ENCODE data around the gene MMP2. TPM values are rescaled to one million over a fixed set of nuclear protein-coding genes. Genes with fewer than 3 reads are reported as not detected.

MMP2 gene
- total RNA-seq, 1 experiment from 2014 or later: 405 TPM

DNA sequence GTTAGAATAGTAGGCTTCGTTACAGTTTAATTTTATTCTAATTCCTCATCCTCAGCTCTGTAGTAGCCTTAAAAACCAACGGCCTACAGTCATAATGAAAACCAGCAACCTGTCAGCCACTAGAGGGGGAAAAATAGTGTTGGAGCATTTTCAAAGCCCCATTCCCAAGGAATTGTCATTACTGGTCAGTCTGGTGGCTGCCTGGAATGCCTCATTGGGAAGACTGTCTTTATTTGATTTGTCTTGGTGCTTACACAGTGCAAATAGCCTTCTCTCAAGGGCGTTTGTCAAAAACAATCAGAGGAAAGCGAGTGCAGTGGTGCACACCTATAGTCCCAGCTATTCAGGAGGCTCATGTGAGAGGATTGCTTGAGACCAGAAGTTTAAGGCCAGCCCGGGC, 34.6 kb downstream of the MMP2 start:
- no peak for DNase-seq (ENCODE audit: low read depth)

DNA sequence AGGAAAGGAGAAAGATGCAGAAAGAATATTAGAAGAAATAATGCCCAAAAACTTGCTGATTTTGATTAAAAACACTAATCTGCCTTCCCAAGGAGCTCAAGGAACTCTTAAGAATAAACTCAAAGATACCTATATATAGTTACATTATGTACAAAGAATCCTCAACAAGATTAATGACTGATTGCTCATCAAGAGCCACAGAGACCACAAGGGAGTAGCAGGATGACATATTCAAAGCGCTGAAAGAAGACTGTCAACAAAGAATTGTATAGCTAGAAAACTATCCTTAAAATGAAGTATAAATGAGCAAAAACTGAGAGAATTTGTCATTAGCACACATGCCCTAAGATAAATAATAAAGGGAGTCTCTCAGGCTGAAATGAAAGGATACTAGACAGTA, 36.1 kb downstream of the MMP2 start:
- no peak for DNase-seq (ENCODE audit: low read depth)

DNA sequence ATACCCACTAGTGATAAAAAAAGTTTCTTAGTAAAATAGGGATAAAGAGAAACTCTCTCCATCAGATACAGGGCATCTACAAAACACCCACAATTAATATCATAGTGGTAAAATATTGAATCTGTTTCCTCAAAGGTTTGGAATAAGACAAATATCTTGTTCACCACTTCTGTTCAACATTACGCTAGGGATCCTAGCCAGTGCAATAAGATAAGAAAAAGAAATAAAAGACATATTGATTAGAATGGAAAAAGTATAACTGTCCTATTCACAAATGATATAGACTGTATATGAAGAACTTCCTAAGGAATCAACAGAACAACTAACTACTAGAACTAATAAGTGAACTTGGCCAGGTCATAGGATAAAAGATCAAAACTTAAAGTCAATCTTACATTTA, 42.8 kb downstream of the MMP2 start:
- DNase-seq (ENCODE audit: low read depth): no peak

GRCh38 chr16:55526441-55526840, 47.4 kb downstream of the MMP2 start:
- DNase-seq (ENCODE audit: low read depth): no peak

- no peak for DNase-seq (ENCODE audit: low read depth)
Measured at GRCh38 chr16:55527885-55528284, 48.9 kb downstream of the MMP2 start.

DNA sequence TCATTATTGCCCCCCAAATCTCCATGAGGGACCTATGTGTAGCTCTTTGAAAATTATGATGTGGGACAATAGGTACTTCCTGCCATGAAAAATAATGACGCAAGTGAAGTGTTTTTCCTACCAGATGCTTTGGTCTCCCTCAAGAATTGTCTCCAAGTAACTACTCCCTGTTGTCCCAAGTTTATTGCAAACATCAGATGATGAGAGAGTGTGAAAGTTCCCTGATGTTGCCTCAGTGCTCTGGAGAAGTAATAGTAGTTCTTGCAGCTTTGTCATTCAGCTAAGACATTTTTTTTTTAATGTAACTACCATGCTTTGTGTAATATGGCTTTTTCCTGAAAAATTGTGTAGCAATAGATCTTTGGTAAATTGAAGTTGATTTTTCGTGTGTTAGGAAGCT, 50.0 kb downstream of the MMP2 start:
- DNase-seq (ENCODE audit: low read depth): no peak

DNA sequence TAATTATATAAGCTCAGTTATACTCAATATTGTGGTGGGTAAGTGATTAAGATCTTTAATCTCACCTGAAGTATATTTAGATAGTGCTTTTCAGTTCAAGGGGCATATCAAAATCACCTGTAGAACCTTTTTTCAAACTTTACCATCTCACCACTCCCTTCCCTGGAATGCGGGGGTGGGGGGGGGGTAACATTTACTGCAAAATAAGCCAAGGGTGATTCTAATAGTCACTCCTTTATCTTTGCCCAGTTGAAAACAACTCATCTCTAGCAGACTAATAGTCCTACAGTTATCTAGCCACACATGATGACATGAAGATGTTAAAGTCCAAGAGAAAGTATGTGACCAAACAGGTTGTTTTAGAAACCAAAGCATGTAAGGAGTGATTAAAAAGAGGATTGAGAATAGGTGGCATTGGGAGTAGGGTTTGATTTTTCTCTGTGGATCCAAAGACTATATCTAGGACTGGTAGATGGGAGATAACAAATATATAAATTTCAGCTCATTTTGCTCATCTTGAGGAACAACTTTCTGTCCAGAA, 51.4 kb downstream of the MMP2 start:
- no peak for DNase-seq (ENCODE audit: low read depth)

DNA sequence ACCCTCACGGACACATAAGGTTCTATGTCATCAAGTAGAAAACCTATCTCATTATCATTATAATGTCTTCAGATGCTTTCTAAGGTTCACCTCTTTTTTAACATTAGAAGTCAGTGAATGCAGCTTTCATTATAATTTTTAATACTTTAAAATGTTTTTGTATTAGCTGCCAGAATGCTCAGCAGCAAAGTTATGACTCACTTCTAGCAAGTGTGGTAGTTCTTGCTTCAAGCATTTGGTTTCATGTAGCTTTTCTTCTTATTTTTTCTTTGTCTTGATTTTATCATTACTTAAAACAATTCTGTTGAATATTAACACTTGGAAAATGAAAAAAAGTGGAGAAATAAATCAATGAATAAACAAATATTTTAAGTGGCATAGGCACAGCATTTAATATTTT, 53.2 kb downstream of the MMP2 start:
- no peak for DNase-seq (ENCODE audit: low read depth)

DNA sequence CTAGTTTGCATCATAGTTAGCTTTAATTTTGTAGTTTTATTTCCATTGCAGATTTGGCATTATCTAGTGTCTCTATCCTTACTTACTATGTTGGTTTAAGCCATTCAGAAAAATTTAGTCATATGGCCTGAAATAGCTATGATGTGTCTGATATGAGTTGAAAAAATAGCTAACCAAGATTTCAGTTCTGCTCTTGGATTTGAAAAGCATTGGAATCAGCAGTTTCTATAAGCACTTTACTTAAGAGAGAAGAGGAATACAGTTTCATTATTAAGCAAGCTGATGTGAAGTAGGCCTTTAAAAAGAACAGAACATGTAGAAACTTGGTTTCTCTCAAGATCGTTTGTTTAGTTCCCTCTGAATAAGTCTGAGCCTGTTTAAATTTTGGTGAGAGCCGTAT, 55.8 kb downstream of the MMP2 start:
- DNase-seq (ENCODE audit: low read depth): no peak

GRCh38 chr16:55539049-55539448, 60.1 kb downstream of the MMP2 start:
- no peak for DNase-seq (ENCODE audit: low read depth)

DNA sequence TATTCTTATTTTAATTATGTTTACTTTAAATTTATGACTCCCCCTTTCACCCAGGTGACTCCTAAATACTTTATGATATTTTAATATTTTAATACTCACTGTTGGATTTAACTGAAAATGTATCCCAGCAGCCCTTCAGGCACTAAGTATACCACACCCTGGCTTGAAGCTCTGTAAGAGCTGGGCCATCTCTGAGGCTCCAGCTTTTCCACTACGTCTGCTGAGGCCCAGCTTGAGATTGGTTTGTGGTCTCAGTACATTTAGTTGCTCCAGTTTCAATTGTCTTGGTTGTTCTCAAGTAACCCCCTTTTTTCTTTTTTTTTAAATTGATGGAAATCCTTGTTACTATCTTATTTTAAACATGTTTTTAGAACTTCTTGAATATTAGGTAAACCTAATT, 60.5 kb downstream of the MMP2 start:
- DNase-seq (ENCODE audit: low read depth): no peak

- DNase-seq (ENCODE audit: low read depth): no peak
Measured at GRCh38 chr16:55540221-55540620, 61.2 kb downstream of the MMP2 start.

DNA sequence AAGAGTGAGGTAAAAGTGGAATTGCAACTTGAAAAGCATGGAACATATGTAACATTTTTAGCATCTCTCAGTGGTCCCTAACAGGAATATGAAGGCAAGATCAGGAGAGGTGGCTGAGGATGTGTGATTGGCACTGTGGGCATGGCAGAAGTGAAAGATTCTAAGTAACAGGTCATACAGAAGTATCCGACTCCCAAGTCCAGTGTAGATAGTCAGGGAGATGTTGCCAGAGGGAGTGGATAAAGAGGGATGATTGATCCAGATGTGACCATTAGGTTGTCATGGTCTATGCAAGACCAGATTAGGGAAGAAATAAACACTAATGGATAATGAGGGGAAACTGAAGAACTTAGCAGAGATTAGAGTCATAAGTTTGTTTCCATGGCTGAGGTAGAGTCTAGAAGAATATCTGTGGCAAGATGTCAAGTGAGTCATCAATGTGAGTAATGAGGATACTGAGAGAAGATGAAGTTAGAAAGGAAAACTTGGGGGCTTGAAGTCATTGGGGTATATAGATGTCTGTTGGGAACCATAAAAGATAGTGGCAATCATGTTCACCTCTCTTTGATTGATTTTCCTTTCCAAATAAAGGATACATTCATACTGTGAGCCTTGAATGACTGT, 63.6 kb downstream of the MMP2 start:
- peak; percentile 71 for DNase-seq (ENCODE audit: low read depth)

DNA sequence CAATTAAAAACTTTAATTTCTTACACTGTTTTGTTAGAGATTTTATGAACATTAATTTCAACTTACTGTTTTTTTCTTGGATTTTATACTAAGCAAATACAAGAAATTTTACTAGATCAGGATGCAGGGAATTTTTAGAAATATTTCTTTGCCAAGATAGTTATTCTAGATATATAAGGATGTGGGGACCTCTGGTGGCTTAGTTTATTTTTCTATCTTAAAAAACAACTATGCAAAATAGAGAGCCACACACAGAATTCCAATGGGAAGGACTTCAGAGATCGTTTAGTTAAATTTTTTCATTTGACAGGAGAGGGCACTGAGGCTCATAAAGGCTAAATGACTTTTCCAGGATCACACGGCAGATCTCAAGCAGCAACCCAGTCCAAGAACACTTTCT, 64.5 kb downstream of the MMP2 start:
- DNase-seq (ENCODE audit: low read depth): peak; percentile 52

DNA sequence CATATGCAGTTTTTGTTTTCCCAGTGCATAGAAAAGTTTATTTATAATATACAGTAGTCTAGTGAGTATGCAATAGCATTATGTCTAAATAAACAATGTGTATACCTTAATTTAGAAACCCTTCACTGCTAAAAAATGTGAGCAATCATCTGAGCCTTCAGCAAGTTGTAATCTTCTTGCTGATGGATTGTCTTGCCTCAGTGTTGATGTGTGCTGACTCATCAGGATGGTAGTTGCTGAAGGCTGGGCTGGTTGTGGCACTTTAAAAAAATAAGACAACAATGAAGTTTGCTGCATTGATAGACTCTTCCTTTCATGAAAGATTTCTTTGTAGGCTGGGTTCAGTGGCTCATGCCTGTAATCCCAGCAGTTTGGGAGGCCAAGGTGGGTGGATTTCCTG, 73.6 kb downstream of the MMP2 start:
- DNase-seq (ENCODE audit: low read depth): peak; percentile 79

GRCh38 chr16:55555436-55555835, 76.4 kb downstream of the MMP2 start:
- no peak for DNase-seq (ENCODE audit: low read depth)

Other genes starting within 250 kb of the MMP2 start
- 0.06 TPM in 1 of 2 replicates, not detected in the other for gene IRX6, start 155.0 kb upstream of the MMP2 start, total RNA-seq (2014; rRNA removed)
- 6.8 and 7.2 TPM in 2 replicates for gene LPCAT2, start 29.9 kb downstream of the MMP2 start, total RNA-seq (2014; rRNA removed)
- gene CAPNS2, start 87.5 kb downstream of the MMP2 start, total RNA-seq (2014; rRNA removed): not detected in 2 replicates
- not detected in 2 replicates for gene SLC6A2, start 176.8 kb downstream of the MMP2 start, total RNA-seq (2014; rRNA removed)

Measured in LHCN-M2 (cell line).